H4 (cell line): ENCODE measurements around the gene NELL1. TPM values are rescaled to one million over a fixed set of nuclear protein-coding genes. Genes with fewer than 3 reads are reported as not detected.
A peak's percentile ranks its signal among the peaks of the same experiment; 100 is the strongest.

Experiments used
- DNase-seq: peaks from one replicate; pipeline ENCODE4 v3.0.0-alpha.2; 2015; ENCODE audit warnings: low spot score
- total RNA-seq: library from RNA; depleted of rRNA; stranded (reverse); fragments of >200 nt; shearing (Covaris generic); gene quantifications from 2 replicates; pipeline ENCODE4 v1.2.3, GENCODE V29; 2014

NELL1 gene
- total RNA-seq, 1 experiment from 2014 or later, result 0.02 TPM

DNA sequence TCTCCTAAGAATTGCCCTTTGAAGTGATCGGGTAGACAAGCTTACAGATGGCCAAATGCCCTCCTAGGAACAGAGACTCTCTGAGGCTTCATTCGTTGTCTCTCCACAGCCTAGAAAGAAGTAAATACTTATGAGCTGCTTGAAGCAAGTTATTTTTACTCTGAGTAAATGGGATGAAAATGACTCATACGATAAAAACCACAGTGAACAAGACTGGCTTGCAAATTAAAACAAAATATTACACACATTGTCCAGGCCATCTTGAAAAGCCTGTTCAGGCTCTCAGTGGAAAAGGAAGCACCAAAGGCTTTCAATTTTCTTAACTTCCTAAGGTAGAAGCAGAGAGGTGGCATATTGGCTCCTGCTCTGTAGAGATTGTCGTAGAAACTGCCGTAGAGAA is 294.2 kb downstream of the NELL1 start:
- peak; percentile 88 for DNase-seq

DNA sequence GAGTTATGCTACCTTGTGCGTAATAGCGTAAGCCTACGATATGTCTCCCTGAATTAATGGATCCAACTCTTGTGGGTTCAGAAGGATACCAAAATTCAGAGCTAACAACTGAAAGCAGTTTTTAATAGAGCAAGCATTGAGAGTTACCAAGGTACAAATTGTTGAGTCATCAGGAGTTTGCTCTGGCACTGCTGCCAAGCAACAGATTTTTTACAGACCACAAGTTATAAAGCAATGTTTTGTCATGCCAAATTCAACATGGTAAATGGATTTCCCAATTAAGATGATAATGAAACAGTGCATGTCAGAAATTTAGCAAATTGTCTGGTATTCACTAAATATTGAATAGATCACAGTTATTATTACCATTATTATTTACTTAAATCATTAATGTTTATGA is 295.6 kb downstream of the NELL1 start:
- peak; percentile 62 for DNase-seq

DNA sequence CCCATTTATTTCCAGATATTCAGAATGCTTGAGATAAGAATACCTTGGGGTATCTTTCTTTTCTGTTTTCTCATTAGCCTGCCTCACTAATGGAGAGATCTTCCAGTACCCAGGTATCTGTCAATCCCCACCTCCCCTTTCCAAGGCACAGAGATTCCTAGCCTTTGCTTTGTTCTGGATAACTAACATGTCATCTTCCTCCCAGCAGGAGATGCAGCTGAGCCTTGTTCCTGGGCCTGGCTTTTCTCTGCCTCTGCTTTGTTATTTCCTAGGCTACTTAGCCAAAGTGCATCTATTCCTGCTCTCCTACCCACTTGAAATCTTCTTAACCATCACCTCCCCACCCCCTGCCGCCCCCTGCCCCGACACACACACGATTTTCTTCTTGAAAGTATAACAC is 297.1 kb downstream of the NELL1 start:
- no peak for DNase-seq

DNA sequence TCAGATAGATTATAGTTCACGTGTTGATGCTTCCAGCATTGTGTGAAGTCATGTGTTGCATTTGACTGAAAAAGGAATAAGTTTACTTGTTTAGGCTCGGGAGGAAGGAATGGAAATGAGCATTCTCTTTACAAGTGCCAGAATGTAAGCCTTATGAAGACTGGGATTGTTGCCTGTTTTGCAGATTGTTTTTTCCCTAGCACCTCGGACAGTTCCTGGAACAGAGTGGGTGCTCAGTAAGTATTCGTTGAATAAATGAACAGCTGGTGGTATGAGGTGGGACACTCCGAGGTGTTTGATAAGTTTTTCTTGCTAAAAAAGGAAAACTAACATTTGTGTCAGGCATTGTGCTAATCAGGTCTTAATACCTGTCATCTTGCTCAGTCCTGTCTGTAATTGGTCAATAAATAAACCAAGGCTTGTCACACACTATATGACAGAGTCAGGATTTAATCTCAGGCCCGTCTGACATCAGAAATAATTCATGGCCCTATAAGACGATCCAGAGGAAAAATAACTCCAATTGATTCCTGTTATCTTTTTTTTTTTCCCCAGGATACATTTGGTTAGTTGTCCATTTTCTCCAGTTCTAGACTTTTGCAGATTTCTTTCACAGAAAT is 304.7 kb downstream of the NELL1 start:
- no peak for DNase-seq

DNA sequence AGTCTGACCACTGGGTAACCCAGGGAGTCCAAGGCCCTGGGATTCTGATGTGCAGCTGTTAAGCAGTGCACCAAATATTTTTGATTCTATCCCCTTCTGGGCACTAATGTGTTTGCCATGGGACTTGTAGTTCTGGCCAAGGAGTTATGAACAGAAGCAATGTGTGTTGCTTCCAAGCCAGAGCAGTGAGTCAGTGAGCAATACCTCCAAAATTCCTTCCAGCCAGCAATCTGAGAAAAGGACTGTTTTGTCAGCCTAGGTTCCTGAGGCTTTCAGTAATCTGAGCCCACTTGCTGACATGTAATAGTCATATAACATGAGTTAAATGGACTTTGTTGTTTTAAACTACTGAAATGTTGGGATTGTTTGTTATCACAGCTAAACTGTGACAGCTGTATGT is 311.4 kb downstream of the NELL1 start:
- DNase-seq, result no peak

DNA sequence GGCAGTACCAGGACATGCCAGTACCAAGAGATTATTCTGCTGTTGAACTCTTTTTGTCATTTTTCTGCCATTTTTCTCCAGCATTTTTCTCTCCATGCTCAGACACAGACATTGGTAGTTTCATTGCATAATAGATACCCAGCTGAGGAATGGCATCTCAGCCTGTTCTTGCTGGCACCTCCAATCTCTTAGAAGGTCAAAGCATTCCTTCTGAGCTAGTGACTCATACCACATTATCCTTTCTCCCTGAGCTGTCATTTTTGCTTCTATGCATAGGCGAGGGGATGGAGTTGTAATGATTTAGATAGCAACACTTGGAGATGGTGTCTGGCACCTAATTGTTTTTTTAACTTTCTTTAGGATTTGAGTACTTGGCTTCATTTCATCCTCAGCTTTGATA is 321.1 kb downstream of the NELL1 start:
- DNase-seq, result no peak

DNA sequence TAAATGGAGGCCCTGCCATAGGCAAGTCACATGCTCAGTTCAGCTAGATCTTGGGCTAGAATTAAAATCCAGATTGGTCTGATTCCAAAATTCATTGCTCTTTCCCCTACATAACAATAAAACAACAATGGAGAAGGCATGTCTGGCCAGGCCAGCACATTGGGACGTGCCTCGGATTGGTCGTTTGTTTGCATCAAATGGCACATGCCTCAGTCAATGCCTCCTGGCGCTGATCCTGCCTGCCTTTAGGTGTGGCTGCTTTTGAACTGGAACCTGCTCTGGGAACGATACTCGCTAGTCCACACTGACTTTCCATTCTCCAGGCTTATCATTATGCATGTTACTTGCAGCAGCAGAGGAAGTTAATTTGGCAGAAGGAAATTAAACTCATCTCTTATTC is 322.1 kb downstream of the NELL1 start:
- DNase-seq, result no peak

DNA sequence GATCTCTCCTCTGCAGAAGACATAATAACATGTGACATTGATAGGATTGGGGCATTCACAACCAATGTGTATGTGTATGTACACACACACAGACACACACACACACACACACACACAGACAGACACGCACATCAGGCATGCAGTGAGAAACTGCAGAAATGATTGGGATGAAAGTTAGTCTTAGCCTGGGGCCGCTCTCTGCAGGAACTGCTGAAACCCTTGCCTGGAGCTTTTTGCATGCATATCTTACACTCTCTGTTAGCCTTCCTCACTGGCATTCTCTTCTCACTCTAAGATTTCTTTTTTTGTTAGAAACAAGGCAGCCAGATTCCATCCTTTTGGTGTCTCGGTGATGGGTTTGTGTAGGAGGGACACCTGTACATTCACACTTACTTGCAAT is 337.9 kb downstream of the NELL1 start:
- no peak for DNase-seq

DNA sequence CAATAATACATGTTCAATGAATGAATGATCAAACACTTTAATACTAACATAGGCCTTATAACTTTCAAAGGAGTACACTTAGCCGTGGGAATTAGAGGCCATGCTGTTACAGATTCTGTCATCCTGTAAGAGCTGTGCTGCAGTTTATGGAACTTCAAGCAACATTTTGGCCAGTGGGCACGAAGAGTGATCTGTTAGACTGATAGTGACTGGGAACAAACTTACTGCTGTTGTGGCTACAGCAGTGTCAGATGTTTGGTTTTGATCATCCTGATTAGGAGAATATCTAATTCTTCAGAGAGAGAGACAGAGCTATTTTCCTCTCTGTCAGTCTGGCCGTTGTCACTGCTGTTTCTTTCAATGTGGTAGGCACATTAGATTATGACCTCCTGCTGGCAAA is 348.9 kb downstream of the NELL1 start:
- no peak for DNase-seq

DNA sequence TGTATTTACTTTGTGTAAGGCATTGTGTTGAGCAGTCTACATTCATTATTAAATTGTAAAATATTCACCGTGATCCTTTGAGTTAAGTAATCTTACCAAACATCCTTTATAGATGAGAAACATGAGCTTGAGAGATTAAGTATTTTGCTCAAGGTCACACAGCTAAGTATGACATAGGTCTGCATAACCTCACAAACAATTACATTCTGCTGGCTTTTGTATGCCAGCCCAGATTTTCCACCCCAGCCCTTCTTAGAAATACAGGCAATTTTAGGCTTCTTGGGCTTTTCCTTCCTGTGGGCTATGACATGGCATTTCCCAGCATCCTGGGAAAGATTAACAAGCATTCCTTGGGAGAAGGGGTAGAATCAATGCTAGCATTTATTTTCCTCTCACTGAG is 357.3 kb downstream of the NELL1 start:
- no peak for DNase-seq

DNA sequence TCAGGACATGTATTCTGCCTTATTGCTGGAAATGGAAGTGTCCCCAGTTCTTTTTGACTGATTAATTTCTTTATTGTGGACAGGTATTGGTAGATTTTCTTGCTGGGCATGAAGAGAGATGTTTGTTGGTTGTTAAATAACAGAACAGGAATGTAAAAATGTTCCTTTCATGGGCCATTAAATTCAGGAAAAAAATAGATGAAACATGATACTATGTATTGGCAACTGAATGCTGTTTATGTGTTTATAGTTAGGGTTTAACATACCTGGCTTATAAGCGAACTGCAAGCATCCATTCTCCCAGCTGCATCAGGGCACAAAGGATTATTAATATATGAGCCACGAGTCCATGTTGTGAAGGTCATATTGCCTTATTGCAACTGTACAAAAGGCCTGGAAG is 368.5 kb downstream of the NELL1 start:
- DNase-seq, result no peak

DNA sequence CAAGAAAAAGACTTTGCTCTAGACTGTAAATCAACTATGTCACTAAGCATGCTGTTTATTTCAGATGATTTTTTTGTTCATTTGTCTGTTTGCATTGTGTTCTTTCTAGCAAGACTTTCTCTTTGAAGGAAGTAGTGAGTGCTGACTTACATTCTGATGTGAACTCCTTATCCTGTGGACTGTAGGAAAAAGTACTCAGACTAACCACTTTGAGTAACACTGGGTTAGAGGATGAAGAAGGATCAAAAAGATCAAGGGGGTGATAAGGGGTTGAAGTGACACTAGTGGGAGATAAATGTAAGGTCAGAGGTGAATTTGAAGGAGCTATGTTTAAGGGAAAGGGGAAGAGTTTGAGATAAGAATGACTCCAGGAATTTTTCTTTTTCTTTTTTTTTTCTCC is 369.4 kb downstream of the NELL1 start:
- no peak for DNase-seq

DNA sequence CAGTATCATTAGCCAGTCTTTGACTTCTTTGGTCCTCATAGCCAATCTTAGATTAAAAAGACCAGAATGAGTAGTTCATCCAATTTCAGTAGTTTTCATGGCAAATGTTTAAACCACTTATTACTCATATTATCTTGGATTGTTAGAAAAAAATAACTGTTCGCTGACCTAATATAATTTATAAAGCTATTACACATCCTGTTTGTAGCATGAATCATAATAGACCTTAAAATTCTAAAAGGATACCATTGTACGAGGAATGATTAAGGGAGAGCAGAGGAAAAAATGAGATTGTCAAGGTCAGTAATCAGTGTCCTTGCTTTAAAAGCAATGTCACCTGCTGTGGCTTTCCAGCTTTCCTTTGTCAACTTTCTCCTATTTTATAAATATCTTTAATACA is 371.2 kb downstream of the NELL1 start:
- no peak for DNase-seq

DNA sequence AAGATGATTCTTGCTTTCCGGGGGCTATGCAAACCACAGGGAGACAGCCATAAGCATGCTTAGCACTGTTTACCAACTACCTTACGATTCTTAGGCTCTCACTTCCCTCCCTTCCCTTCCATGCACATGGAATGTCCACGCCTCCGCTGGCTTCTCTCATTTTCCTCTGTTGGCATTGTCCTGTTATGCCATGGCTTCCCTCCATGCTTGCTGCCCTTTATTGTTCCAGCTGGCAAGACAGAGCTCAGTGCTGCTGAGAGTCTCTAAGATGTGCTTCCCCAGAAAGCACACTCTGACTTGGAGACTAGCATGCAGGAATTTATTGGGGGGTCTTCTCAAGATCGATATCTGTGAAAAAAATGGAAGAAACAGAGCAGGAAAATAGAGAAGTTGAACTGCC is 379.2 kb downstream of the NELL1 start:
- no peak for DNase-seq

DNA sequence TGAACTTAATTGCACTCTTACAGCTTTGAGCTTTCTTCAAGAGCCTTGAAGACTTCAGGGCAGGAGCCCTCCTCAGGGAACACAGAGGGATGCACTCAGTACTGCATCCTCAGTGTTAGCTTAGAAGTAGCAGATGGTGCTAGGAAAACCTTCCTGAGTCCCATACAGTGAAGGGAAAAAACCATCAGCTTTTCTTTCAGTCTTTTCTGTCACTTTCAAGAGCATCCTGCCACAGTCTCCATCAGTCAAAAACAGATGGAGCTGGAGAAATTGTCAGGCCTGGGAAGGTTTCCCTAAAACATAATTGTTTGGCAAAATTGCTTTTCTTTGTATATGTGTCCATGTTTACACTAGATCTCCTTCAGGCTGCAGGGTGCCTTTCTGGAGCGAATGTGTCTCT is 384.1 kb downstream of the NELL1 start:
- DNase-seq, result no peak

DNA sequence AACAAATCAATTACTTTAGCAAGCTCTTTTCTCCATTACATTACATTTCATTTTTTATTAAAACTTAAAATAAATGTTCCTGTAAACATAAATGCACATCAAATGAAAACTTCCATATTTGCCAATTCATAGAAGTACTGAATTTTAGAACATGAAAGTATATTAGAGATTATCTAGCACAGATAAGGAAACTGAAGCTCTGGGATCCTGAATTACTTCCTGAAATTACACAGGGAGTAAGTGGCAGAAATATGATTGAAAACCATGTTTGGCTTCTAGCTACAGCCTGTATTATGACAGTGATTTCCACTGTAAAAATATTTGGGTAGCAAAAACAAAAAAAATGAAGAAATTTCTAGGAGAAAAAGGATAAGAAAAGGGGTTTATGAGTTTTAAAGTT is 387.3 kb downstream of the NELL1 start:
- DNase-seq, result no peak

DNA sequence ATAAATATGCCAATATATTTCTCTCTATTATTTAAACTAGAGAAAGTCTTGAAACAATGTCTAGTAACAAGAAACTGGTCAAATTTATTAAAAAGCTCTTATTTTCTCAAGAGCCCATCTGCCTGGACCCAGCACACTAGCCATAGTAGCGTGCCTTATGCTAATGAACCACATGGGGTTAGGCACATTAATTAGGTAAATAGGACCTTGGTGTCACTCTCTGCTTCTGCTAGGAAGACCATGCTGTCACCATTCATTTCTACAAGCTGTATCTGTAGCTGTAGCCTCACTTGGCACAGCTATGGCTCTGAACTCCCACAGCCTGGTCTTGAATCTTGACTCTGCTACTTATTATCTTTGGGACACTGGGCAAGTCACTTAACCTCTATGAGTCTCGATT is 390.5 kb downstream of the NELL1 start:
- no peak for DNase-seq

DNA sequence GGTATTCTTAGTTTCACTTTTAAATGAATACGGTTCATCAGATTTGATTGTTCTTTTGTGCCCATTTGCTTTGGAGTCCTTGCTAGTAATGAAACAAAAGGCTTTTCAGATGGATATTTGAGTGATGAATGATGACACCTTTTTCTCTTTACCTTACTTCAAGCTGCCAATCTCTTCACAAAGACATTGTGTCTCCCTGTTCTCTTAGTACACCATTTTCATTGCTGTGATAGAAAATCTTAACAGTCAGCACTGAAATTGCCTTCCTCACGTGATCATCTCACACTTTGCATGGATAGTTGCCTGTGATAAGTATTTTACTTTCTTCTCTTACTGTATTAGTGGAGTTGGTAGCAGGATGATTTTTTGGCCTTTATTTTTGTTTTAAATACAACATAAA is 396.6 kb downstream of the NELL1 start:
- DNase-seq, result no peak

DNA sequence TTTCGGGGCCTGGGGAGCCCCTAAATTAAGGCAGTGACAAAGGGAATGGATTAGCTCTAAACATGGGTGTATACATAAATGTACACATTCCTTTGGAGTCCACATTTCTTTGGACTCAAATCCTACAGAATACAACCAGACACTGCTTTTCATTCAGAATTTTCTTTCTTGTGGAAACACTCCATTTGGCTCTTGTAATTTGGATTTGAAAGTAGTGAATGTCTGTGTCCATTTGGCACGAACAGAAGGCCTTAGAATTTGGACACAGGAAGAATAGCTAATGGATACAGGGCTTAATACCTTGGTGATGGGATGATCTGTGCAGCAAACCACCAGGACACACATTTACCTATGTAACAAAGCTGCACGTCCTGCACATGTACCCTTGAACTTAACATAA is 399.5 kb downstream of the NELL1 start:
- DNase-seq, result no peak

DNA sequence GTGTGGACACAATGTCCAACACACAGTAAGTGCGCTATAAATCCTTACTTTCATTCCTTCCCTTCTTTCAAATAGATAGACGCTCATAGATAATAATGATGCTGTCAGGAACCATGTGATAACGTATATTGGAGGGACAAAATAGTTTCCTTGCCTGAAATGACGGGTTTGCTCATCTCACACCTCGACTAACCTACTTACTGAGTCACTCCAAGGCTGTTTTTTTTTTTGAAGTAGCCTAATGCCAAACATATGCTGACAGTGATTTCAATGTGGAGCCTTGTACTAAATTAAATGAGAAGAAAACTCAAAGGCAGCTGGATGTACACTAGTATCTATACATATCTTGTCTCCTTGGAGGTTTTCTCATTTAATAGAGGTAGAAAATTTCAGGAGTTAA is 400.5 kb downstream of the NELL1 start:
- no peak for DNase-seq

DNA sequence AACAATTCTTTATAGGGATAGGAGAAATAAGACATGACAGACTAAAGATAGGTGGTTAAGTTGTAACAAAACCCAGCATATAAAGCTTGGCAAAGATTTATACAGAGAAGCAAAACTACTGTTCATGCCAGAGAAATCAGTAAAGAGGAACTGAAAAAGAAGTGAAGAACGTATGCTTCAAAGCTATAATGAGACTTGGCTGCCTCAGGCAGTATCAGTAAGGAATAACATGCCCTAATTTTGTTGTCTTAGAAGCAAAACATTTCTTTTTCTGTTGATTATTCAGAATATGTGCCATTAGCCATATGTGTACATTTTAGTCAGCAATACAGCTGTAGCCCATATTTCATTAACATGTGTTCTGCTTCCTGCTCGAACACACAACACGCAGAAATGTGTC is 403.2 kb downstream of the NELL1 start:
- DNase-seq, result no peak

DNA sequence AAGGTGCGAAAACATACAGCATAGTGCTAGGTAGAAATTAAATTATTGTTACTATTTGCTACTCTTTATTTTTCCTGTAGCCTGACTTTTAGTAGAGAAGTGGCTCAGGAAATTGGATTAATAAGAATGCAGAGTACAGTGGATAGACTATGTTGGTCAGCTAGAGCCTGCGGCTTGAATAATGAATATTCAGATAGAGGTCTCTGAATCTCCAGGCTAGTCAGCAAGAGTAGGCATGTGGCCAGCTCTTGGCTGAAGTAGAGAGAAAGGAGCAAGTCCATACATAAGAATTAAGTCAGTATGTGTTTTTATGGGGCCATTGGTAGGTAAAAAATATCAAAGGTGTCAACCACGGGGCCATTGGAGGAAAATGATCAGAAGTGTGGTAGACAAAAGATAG is 413.5 kb downstream of the NELL1 start:
- no peak for DNase-seq

DNA sequence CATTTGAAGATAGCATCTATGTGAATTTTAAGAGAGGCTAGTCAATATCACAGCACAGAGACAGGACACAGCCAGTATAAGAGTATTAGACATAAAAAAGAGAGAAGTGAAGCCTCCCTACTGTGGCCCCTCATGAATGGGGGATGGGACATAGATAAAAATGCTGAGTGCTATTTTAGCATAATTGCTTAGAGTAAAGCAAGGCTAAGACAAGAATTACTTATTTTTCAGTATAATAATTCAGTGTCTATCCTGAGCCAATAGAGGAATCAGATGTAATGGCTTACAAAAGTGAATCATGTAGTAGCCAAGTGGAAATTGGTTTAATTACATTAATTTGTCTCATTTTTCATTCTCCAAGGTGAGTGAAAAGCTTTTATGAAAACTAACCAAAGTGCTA is 419.5 kb downstream of the NELL1 start:
- no peak for DNase-seq

DNA sequence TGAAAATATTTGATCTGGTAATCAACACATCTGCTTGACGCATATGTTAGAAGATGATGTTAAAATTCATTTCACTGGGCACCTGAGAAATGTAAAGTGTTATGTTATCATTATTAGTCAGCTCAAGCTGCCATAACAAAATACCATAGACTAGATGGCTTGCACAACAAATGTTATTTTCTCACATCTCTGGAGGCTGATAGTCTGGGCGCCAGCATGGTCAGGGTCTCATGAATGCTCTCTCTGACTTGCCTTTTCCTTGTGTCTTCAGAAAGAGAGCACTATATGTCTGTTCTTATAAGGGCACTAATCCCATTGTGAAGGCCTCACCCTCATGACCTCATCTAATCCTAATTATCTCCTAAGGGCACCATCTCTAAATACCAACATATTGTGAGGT is 435.3 kb downstream of the NELL1 start:
- DNase-seq, result no peak
